Measurements from ENCODE around the gene PLEK2.

The PLEK2 gene

DNA sequence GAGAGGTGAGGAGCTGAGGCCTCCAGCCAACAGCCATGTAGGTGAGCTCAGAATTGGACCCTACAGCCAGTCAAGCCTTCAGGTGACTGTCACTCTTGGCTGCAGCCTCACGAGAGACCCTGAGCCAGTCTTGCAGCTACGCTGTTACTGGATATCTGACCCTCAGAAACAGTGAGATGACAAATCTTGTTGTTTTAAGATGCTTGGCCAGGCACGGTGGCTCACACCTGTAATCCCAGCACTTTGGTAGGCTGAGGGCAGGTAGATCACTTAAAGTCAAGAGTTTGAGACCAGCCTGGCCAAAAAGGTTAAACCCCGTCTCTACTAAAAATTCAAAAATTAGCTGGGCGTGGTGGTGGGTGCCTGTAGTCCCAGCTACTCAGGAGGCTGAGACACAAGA, 6.2 kb downstream of the PLEK2 start:
- DNase-seq (ENCODE audit: extremely low read depth in 1 of 2, low read depth in 1 of 2) = no peak

DNA sequence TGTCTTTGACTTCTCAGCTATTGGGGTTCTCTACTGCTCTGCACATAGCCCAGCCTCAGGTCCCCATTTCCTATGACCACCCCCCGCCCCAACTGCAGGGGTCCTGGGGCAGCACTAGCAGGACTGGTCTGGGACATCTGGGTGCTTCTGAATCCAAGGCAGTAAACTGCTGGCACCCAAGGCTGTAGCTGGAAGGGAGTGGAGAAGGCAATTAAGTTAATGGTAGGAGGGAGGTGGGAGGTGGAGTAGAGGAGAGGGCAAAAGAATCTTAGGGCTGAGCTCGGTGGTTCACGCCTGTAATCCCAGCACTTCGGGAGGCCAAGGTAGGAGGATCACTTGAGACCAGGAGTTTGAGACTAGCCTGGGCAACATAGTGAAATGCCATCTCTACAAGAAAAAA, 11.5 kb downstream of the PLEK2 start:
- DNase-seq (ENCODE audit: extremely low read depth in 1 of 2, low read depth in 1 of 2) = no peak

DNA sequence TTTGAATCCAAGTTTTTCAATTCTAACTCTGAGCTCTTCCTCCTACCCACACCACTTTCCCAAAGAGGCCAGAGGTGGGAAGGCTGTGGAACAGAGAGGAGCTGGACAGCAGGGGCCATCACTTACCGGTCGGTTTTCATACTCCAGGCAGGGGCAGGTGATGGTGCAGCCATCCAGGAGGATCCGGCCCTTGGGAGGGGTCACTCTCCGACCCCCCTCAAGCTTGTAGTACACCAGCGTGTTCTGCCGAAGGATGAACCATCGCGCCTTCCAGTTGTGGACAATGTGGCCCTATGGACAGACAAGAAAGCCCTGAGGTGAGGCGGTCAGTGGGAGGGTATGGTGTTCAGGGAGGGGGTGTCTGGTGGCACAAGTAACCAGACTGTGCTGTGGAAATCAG, 14.4 kb downstream of the PLEK2 start:
- DNase-seq (ENCODE audit: extremely low read depth in 1 of 2, low read depth in 1 of 2) = no peak

DNA sequence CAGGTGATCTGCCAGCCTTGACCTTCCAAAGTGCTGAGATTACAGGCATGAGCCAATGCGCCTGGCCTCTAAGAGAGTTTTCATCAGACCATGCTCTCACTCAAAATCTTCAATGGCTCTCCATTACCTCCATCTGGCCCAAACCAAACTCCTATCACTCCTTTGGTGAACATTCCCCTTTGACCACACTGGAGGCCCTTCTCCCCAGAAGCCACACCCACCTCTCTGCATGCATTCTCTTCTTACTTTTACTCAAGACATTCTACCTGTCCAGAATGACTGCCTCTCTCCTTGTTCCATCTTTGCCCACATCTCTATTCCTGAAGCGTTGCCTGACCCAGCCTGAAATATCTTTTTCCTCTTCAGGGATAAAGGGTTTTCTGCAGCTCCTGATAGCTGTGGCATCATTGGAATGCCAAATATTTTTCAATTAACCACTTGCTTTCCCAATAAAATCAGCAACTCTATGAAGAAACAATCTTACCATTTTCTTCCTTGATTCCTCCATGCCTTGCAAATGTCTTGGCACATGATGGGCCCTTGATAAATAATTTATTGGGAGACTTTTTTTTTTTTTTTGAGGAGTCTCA, 15.5 kb downstream of the PLEK2 start:
- no peak for DNase-seq (ENCODE audit: extremely low read depth in 1 of 2, low read depth in 1 of 2)

DNA sequence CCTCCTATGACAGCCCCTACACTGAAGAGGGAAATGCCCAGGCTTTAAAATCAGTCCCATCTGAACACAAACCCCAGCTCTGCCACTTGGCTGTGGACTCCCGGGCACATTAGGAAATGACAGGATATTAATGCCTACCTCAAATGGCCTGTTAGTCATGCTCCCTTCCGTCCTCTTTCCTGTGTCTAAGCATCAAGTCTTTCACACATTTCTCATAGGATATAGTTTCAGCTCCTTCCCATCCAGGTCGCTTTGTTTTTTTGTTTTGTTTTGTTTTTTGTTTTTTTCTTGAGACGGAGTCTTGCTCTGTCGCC, 16.1 kb downstream of the PLEK2 start:
- no peak for DNase-seq (ENCODE audit: extremely low read depth in 1 of 2, low read depth in 1 of 2)

DNA sequence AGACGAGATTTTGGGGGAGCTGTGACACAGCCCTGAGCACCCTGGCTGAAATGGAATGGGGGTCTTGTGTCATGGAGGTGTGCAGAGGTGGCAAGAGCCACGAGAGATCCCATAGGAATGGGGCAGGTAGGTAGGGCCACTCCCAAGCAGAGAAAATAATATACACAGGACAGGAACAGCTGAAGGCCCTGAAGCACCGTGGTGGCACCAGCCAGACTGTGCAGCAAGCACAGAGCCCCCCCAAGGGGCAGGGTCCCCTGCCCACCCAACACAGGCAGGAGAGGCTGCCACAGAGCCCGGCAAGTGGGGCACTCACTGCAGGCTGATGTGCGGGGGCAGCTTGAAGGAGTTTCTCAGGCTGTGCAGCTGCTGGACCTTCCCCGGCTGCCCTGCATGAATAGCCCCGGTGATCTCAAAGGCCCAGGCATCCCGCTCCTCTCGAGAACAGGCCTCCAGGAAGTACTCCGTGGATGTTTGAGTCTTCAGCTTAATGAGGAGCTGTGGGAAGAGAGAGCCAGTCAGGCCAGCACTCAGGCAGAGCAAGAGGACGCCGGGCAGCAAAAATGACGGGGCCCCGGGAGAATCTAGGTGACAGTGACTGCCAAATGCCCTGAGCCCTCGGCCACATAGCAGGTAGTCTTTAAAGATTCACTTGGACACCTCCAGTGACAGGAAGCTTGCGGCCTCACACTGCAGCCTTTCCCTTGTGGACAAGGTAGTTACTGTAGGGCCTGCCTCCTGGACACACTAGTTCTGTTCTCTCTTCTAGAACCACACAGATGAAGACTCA, 16.7 kb downstream of the PLEK2 start:
- no peak for DNase-seq (ENCODE audit: extremely low read depth in 1 of 2, low read depth in 1 of 2)

DNA sequence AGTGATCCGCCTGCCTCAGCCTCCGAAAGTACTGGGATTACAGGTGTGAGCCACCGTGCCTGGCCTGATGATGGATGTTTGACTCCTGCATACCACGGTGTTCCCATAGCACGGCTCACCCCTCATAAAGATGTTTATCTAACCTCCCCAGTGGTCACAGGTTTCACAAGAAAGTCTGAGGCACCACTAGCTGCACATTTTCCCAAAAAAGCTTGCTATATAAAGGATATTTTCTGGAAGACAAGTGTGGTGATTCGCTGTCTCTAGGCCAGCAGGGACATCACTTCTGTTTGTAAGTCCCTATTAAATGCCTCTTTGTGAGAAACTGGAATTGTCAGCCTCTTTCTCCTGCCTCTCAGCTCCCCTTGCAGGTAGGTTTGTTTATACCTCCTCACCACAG, 18.3 kb downstream of the PLEK2 start:
- no peak for DNase-seq (ENCODE audit: extremely low read depth in 1 of 2, low read depth in 1 of 2)

DNA sequence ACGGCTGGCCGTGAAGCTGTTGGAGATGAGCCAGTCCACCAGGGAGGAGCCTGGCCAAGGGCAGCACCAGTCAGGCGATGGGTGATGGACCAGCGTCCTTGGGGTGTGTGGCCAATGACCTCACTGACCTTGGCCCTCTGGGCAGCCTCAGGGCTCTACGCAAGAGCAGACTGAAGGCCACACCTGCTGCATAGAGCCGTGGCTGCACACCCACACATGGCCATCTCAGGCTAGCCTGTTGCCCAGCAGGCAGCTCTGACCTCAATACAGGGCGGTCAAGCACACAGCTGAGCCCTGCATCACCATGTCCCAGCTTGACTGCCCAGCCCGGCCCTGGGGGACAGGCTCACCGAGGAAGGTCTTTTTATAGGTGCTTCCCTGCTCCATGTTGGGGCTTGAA, 19.2 kb downstream of the PLEK2 start:
- no peak for DNase-seq (ENCODE audit: extremely low read depth in 1 of 2, low read depth in 1 of 2)

DNA sequence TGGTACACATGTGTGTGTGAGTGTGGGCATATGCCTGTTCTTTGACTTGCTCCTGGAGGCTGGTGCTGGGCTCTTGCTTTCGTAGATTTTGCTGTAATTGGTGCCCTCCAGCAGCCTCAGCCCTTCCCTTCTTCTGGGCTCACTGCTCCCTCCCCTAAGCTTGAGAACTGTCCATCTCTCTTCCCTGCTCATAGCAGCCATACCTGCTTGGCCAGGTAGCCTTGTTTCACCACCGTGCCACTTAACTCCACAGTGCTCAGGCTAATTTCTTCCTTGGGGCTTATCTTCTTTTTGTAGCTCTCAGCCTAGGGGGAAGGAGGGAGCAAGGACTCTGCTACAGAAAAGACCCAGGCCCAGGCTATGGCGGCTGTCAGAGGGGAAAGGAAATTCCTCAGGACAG, 19.8 kb downstream of the PLEK2 start:
- DNase-seq (ENCODE audit: extremely low read depth in 1 of 2, low read depth in 1 of 2) = no peak

DNA sequence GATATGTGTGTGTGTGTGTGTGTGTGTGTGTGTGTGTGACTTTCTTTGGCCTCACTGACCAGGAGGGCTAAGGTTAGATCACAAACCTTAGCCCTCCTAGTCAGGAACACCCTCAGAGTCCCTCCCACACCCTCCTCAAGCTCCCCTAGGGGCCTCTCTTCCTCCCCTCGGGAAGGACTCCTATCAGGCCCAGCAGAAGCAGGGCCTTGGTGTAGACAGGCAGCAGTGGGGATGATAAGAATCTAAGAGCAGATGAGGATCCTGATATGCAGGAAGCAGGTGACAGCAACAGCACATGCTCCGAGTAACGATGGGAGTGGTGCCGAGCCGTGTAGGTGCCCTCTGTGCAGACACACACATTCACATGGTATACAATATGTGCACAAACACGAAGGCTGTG, 20.7 kb downstream of the PLEK2 start:
- no peak for DNase-seq (ENCODE audit: extremely low read depth in 1 of 2, low read depth in 1 of 2)

DNA sequence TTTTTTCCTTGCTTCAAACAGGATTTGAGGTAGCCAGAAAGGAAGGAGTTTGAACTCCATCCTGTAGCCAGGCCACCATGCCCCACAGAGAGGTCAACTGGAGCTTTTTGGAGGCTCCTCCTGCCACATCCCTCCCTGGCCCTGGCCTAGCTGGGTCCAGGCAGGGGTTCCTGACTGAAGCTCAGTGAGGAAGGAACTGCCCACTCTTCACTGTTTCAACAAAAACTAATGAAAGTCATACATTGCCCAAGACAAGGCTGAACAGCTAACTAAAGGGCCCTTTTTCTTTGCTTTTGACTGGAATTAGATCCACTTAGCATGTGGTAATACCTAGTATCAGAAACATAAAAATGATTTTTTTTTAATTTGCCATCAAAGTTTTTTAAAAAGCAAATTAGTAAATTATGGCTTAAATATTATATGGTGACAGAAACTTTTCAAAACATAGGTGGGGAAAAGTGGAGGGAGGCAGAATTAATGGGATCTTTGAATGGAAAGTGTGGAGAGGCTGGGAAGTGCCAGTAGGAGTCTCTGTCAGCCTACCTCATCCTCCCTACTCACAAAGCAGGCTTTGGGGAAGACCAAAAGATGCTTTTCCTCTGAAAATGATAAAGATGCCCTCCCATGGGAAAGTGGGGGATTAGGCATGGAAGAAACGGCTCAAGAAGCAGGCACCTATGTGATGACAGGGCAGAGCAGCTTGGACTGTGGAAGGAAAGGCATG, 22.0 kb downstream of the PLEK2 start:
- DNase-seq (ENCODE audit: extremely low read depth in 1 of 2, low read depth in 1 of 2) = no peak

DNA sequence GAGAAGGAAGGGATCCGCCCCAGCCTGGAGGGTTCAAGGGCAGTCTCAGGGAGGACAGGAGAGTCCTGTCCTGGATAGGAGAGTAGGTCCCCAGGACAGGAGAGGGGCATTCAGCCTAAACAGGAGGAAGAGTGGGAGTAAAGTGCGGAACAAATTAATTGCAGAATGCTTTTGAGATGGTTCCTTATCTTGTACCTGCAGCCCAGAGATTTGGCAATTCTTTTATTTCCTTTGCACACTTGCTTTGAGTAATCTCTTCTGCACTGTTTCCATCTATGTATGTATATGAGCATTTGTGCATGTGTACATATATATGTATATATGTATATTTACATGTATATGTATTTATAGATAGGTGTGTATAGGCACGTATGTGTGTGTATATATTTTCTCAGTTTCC, 22.7 kb downstream of the PLEK2 start:
- no peak for DNase-seq (ENCODE audit: extremely low read depth in 1 of 2, low read depth in 1 of 2)

DNA sequence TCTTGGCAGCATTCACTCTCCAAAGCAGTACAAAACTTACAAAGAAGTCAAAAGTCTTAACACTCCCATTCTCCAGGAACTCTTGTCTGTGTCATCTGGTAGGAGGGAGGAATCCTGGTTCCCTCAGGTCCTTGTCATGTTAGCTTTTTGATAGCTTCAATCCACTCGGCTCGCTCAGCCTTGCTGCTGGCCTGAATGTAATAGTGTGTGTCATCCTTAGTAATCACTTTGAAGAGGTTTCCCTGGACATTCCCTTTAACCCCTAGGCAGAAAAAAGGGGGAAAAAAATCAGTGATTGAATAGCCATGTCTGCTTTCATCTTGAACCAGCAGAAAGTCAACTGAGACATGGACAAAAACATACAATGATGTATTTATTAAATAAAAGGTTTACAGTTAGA, 24.8 kb downstream of the PLEK2 start:
- DNase-seq (ENCODE audit: extremely low read depth in 1 of 2, low read depth in 1 of 2) = no peak

DNA sequence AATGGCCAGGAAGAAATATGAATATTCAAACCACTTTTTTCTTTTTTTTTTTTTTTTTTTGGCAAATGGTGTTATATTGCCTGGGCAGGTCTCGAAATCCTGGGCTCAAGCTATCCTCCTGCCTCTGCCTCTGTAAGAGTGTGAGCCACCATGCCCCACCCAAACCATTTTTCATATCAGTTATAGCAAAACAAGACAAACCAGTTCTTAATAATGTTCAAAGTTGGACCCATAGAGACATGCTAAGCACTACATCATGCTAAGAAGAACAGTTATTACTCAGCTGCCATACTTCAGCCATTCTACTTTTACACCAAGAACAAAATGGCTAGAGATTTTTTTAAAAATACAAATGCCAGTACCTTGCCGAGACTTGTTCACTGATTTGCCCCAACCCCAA, 26.3 kb downstream of the PLEK2 start:
- no peak for DNase-seq (ENCODE audit: extremely low read depth in 1 of 2, low read depth in 1 of 2)

DNA sequence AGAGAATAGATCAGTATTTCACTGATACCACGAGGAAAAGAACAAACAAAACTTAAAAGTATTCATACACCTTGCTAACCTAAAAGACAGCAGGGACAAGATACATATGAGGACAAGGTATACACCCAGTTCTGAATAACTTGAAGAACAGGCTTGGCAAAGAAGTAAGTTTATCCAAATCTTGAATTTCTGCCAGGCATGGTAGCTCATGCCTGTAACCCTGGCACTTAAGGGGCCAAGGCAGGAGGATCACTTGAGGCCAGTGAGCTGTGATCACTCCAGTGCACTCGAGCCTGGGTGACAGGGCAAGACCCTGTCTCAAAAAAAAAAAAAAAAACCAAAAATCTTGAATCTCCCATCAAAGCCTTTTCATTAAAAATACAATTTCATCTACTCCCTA, 26.8 kb downstream of the PLEK2 start:
- DNase-seq (ENCODE audit: extremely low read depth in 1 of 2, low read depth in 1 of 2) = no peak

DNA sequence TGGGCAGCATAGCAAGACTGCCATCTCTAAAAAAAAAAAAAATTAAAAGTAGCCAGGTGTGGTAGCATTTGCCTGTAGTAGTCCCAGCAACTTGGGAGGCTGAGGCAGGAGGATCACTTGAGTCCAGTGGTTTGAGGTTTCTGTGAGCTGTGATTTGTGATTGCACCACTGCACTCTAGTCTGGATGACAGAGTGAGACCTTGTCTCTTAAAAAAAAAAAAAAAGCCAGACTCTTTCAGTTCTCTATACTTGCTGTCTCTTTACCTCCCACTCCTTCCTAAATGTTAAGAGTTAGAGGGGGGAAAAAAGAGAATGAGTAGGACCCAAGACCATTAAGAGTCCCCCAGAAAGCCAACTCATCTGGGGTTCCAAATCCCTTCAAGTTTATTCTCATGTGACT, 34.0 kb downstream of the PLEK2 start:
- no peak for DNase-seq (ENCODE audit: extremely low read depth in 1 of 2, low read depth in 1 of 2)

DNA sequence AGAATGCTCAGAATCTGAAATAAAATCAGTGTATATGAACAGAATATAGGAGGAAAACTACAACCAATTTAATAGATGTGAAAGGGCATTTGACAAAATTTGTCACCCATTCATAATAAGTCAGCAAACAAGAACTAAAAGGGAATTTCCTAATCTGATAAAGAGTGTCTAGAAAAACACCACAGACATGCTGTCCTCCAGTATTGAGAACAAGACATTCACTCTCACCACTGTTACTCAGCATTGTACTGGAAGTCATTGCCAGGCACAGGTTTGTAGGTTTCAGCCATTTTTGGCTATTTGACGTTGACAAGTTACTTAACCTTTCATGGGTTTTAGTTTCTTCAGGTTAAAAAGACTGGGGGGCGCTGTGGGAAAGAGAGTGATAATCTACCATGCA, 38.6 kb downstream of the PLEK2 start:
- DNase-seq (ENCODE audit: extremely low read depth in 1 of 2, low read depth in 1 of 2) = no peak

DNA sequence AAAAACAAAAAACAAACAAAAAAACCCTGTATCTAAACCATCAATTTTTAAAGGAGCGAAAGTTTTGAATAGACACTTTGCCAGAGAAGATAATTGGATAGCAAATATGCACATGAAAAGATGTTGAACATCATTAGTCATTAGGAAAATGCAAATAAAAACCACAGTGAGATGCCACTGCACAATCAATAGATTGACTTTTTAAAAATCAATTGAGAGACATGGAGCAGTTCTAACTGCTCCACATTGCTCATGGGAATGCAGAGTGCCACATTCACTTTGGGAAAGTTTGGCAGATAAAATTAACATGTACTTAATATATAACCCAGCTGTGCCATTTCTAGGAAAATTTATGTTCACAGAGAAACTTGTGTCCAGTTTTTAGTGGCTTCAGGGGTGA, 39.1 kb downstream of the PLEK2 start:
- no peak for DNase-seq (ENCODE audit: extremely low read depth in 1 of 2, low read depth in 1 of 2)

DNA sequence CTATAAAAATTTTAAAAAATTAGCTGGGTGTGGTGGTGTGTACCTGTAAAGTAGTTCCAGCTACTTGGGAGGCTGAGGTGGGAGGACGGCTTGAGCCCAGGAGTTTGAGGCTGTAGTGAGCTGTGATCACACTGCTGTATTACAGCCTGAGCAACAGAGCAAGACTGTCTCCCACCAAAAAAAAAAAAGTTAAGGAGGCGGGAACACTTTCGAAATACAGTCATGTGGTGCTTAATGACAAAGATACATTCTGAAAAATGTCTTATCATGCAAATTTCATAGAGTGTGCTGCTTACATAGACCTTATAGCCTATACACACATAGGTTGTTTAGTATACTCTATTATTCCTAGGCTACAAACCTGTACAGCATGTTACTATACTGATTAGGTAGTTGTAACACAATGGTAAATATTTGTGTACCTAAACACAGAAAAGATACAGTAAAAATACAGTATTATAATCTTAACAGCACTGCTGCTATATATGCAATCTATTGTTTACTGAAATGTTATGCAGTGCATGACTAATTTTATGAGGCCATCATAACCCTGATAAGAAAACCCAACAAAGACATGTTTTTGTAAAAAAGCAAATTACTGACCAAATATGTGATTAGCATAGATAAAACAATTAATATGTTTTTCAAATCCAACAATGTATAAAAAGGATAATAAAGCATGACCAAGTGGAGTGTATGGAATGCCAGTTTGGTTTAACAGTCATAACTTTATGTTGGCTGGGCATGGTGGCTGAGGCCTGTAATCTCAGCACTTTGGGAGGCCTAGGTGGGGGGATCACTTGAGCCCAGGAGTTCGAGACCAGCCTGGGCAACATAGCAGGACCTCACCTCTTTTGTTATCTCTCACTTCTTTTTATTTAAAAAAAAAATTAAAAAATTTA, 40.5 kb downstream of the PLEK2 start:
- no peak for DNase-seq (ENCODE audit: extremely low read depth in 1 of 2, low read depth in 1 of 2)

DNA sequence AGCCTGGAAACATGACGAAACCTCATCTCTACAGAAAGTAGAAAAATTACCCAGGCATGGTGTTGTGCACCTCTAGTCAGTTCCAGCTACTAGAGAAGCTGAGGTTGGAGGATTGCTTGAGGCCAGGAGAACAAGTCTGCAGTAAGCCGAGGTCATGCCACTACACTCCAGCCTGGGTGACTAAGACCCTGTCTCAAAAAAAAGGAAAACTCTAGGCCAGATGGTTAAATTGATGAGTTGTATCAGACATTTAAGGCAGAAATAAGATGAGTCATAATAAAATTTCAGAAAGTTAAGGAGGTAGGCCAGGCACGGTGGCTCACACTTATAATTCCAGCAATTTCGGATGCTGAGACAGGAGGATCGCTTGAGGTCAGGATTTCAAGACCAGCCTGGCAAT, 41.1 kb downstream of the PLEK2 start:
- DNase-seq (ENCODE audit: extremely low read depth in 1 of 2, low read depth in 1 of 2) = no peak

DNA sequence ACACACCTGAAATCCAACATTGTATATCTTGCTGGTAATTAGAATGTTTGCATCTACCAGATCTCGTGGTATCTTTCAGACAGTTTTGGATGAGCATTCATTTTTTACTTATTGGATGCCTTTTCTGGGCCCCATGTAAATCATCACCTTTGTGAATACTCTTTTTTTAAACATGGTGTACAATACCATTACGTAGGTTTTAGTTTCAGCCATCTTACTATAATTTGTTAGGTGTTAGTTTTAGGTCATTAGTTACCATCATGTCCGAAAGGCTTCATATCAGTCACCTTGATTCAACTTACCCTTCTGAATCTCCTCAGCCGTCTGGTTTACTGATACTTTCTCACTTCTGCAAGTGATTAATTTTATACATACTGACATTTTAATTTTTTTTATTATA, 46.5 kb downstream of the PLEK2 start:
- DNase-seq (ENCODE audit: extremely low read depth in 1 of 2, low read depth in 1 of 2) = no peak
